DND-41 (cell line): ENCODE data around the gene EPHX1.
A peak's percentile ranks its signal among the peaks of the same experiment; 100 is the strongest.

ENCODE experiments used
- ATAC-seq: fragments of 200-7000 bp; cut with Tn5 transposase; 3 replicates; pipeline ENCODE4 v1.9.1; 2021; ENCODE audit warnings: low read depth; ENCODE audit not compliant: insufficient read depth
- DNase-seq: peaks from one replicate; pipeline ENCODE4 v3.0.0-alpha.2; 2020
- H2AFZ ChIP-seq: 2 replicates; pipeline ENCODE4 v1.6.0; 2012; ENCODE audit warnings: low read depth, low read length
- H3K27ac ChIP-seq: 2 replicates; pipeline ENCODE4 v1.5.1; 2012; ENCODE audit warnings: low read length, inconsistent platforms
- H3K27me3 ChIP-seq: fragments of 200-600 bp; sonication (generic); 2 replicates; pipeline ENCODE4 v1.6.0; 2012; ENCODE audit warnings: low read length, mild to moderate bottlenecking, inconsistent platforms; ENCODE audit not compliant: insufficient read depth, poor library complexity
- H3K36me3 ChIP-seq: 2 replicates; pipeline ENCODE4 v1.5.1; 2012; ENCODE audit warnings: low read length, inconsistent platforms; ENCODE audit not compliant: insufficient read depth
- H3K4me1 ChIP-seq: 2 replicates; pipeline ENCODE4 v1.5.1; 2012; ENCODE audit warnings: mild to moderate bottlenecking, low read length; ENCODE audit not compliant: insufficient read depth
- H3K4me2 ChIP-seq: 2 replicates; pipeline ENCODE4 v1.6.0; 2012; ENCODE audit warnings: mild to moderate bottlenecking, moderate library complexity, low read length, inconsistent platforms; ENCODE audit not compliant: insufficient read depth
- H3K4me3 ChIP-seq, 2 experiments: fragments of 200-600 bp in 1 of 2; shearing (Covaris generic) in 1 of 2; 2 replicates each; pipeline ENCODE4 v1.5.1; 2012 to 2016; ENCODE audit warnings: inconsistent platforms in 2 of 2, low read length in 2 of 2, mild to moderate bottlenecking in 2 of 2, low read depth in 1 of 2, moderate library complexity in 1 of 2
- H3K79me2 ChIP-seq: 2 replicates; pipeline ENCODE4 v1.6.0; 2012; ENCODE audit warnings: low read length, inconsistent platforms; ENCODE audit not compliant: insufficient read depth
- H3K9ac ChIP-seq: 2 replicates; pipeline ENCODE4 v1.6.0; 2012; ENCODE audit warnings: low read depth, mild to moderate bottlenecking, inconsistent platforms, low read length, moderate library complexity
- H3K9me3 ChIP-seq: 2 replicates; pipeline ENCODE4 v1.5.1; 2012; ENCODE audit warnings: low read length, moderate library complexity, mild to moderate bottlenecking, inconsistent platforms; ENCODE audit not compliant: insufficient read depth, severe bottlenecking
- H4K20me1 ChIP-seq: 2 replicates; pipeline ENCODE4 v1.6.0; 2012; ENCODE audit warnings: low read length; ENCODE audit not compliant: insufficient read depth
- CTCF ChIP-seq: IDR thresholded peaks from 2 replicates; pipeline ENCODE4 v1.5.1; 2012; ENCODE audit warnings: borderline replicate concordance, low read length, moderate library complexity, mild to moderate bottlenecking; ENCODE audit not compliant: poor library complexity, severe bottlenecking; ENCODE audit errors: extremely low read depth
- EZH2 ChIP-seq: IDR thresholded peaks from 3 replicates; pipeline ENCODE4 v1.6.1; 2012; ENCODE audit warnings: borderline replicate concordance, low read depth, mild to moderate bottlenecking, moderate library complexity, low read length, inconsistent platforms; ENCODE audit not compliant: severe bottlenecking

The EPHX1 gene

GRCh38 chr1:225851805-225852204 lies 41.9 kb downstream of the EPHX1 start:
- peaks cover 20% of the 10 kb centered on the region for H3K4me1 ChIP-seq
- no peak overlapping the region for H3K9ac ChIP-seq
- DNase-seq (no peak), ATAC-seq (peak; percentile 29; the same call in 1 of the 3 replicates)
- no peak for TF ChIP-seq EZH2
- TF ChIP-seq CTCF = no peak
- H3K27ac ChIP-seq = no peak overlapping the region
- H3K4me2 ChIP-seq = no peak overlapping the region
- no peaks in the 10 kb centered on the region for H3K79me2 ChIP-seq
- no peaks in the 10 kb centered on the region for H3K27me3 ChIP-seq
- peaks cover 2% of the 10 kb centered on the region for H3K36me3 ChIP-seq
- H3K9me3 ChIP-seq = no peaks in the 10 kb centered on the region
- no peak overlapping the region for H3K4me3 ChIP-seq
- 0 out of 2 replicates have a peak, but pooled peaks cover 2% of the 10 kb centered on the region for H4K20me1 ChIP-seq
- no peak overlapping the region for H2AFZ ChIP-seq

- Histone ChIP-seq H3K4me2 (no peak overlapping the region), H3K4me3 (no peak overlapping the region), H3K36me3 (no peaks in the 10 kb centered on the region; the same call in 1 of the 2 replicates), H2AFZ (no peak overlapping the region), H3K9ac (no peak overlapping the region), H3K27ac (no peak overlapping the region), H3K4me1 (peaks cover 19% of the 10 kb centered on the region), H3K79me2 (no peaks in the 10 kb centered on the region), H3K27me3 (no peaks in the 10 kb centered on the region), H4K20me1 (0 out of 2 replicates have a peak, but pooled peaks cover 2% of the 10 kb centered on the region), H3K9me3 (no peaks in the 10 kb centered on the region)
- ATAC-seq (no peak), DNase-seq (no peak)
- TF ChIP-seq EZH2 (no peak), CTCF (no peak)
Measured at GRCh38 chr1:225852413-225853124, 42.6 kb downstream of the EPHX1 start.

- TF ChIP-seq CTCF (no peak), EZH2 (no peak)
- Histone ChIP-seq H4K20me1 (0 out of 2 replicates have a peak, but pooled peaks cover 2% of the 10 kb centered on the region), H3K27ac (no peak overlapping the region), H3K27me3 (no peaks in the 10 kb centered on the region), H3K36me3 (no peaks in the 10 kb centered on the region; the same call in 1 of the 2 replicates), H3K9me3 (no peaks in the 10 kb centered on the region), H3K4me2 (no peak overlapping the region), H3K79me2 (no peaks in the 10 kb centered on the region), H3K9ac (no peak overlapping the region), H3K4me3 (no peak overlapping the region), H3K4me1 (peaks cover 10% of the 10 kb centered on the region), H2AFZ (no peak overlapping the region)
- no peak for DNase-seq
- ATAC-seq = no peak
Measured at GRCh38 chr1:225853441-225853840, 43.5 kb downstream of the EPHX1 start.
